Measurements from ENCODE around the gene SULT4A1.
"Not testable (repeated sequence)": the region's sequence is repeated elsewhere in the genome, so short reads cannot be mapped to it uniquely, and the experiment has no call there.

SULT4A1 gene

DNA sequence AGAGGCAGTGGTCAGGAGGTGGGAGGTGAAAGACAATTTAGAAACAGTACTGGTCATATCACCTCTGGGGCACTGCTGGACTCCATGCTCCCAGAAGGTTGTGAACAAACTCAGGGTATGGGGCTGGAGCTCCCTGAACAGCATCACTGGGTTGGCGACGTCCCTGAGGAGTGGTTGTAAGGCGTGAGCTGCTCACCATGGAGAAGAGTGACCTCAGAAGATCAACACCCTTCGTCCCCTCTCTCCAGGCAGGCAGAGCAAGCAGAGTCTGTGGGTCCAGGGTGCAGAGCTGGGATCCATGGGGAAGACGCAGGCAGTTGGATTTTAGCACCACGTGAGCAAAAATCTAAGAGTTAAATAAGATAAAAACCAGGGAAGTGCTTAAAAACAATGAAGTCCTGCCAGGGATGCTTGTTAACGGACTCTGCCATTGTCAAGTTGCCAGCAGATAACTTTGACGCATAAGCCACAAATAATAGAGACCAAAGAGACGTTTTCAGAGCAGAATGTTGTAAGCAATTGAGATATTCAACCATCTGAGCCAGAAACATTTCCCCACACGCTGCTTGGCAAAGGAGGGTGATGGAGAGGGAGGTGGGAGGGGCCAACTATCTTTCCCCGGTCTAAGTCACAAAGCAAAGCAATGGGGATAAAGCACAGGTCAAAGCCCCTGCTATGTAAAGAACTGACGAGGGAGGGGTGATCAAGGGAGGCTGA, 15.9 kb upstream of the SULT4A1 start:
- H3K27ac ChIP-seq (ENCODE audit: low read length), result no peak overlapping the region
- H3K9me3 ChIP-seq (ENCODE audit: control insufficient read depth in 1 of 2, low read length in 2 of 2), result no peaks in the 10 kb centered on the region
- H3K36me3 ChIP-seq (ENCODE audit: control insufficient read depth in 1 of 2, insufficient read depth in 2 of 2, low read length in 2 of 2), result no peaks in the 10 kb centered on the region
- no peaks in the 10 kb centered on the region for H3K27me3 ChIP-seq (ENCODE audit: low read depth, low read length)
- no peak overlapping the region for H3K4me3 ChIP-seq (ENCODE audit: low read depth in 1 of 2, low read length in 2 of 2)
- no peaks in the 10 kb centered on the region for H3K4me1 ChIP-seq (ENCODE audit: control insufficient read depth in 1 of 2, insufficient read depth in 2 of 2, low read length in 2 of 2)

DNA sequence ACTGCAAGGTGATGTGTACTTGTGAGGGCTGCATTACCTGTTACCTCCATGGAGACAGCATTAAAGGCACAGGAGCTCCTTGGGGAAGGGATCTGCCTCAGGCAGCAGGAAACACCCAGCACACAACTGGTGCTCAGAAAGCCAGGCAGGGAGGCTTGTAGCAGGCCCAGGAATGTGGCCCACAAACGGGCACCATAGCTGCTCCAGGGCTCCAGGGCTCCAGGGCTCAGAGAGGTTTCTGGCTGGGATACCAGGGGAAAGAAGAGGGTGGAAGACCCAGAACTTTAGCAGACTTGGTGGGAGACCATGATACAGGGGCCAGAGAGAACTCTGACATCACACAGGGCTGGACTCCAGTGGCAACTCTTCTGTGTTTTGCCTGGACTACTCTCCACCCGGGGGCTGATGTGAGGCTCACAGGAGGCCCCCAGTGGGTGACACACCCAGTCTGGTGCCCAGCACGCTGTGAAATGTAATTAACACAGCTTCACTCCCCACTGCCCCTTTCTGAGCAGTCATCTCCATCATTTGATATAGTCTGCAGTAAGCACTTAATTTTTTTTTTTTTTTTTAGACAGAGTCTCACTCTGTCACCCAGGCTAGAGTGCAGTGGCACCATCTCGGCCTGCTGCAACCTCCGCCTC, 14.7 kb upstream of the SULT4A1 start:
- no peaks in the 10 kb centered on the region for H3K4me1 ChIP-seq (ENCODE audit: control insufficient read depth in 1 of 2, insufficient read depth in 2 of 2, low read length in 2 of 2)
- H3K4me3 ChIP-seq (ENCODE audit: low read depth in 1 of 2, low read length in 2 of 2), result no peak overlapping the region
- H3K27ac ChIP-seq (ENCODE audit: low read length), result no peak overlapping the region
- peaks cover 0 to under 1% of the 10 kb centered on the region in 2 donors for H3K9me3 ChIP-seq (ENCODE audit: control insufficient read depth in 1 of 2, low read length in 2 of 2)
- no peaks in the 10 kb centered on the region for H3K27me3 ChIP-seq (ENCODE audit: low read depth, low read length)
- no peaks in the 10 kb centered on the region for H3K36me3 ChIP-seq (ENCODE audit: control insufficient read depth in 1 of 2, insufficient read depth in 2 of 2, low read length in 2 of 2)

DNA sequence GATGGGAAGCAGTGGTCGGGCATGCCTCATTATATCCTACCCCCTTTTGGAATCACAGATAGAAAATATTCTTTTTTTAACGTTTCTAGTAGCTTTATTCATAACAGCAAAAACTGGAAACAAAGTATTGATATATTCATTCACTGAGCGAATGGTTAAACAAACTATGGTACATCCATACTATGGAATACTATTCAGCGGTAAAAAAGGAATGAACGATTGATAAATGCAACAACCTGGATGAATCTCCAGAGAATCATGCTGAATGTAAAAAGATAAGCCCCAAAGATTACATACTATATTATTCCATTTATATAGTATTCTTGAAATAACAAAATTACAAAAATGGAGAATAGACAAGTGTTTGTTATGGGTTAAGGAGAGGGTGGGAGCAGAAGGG, 7.5 kb upstream of the SULT4A1 start:
- Histone ChIP-seq H3K9me3 (ENCODE audit: control insufficient read depth in 1 of 2, low read length in 2 of 2) (peaks cover 0 to 8% of the 10 kb centered on the region in 2 donors), H3K27ac (ENCODE audit: low read length) (no peak overlapping the region), H3K4me1 (ENCODE audit: control insufficient read depth in 1 of 2, insufficient read depth in 2 of 2, low read length in 2 of 2) (no peaks in the 10 kb centered on the region), H3K4me3 (ENCODE audit: low read depth in 1 of 2, low read length in 2 of 2) (no peak overlapping the region), H3K36me3 (ENCODE audit: control insufficient read depth in 1 of 2, insufficient read depth in 2 of 2, low read length in 2 of 2) (no peaks in the 10 kb centered on the region), H3K27me3 (ENCODE audit: low read depth, low read length) (no peaks in the 10 kb centered on the region)

DNA sequence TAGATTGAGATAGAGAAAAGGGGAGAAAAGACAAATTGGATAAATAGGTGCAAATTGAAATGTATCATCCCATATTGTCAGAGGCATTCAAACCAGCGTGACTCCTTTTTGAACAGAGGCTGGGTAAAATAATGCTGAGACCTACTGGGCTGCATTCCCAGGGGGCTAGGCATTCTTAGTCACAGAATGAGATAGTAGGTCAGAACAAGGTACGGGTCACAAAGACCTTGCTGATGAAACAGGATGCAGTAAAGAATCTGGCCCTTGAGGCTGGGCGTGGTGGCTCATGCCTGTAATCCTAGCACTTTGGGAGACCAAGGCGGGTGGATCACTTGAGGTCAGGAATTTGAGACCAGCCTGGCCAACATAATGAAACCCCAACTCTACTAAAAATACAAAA, 6.7 kb upstream of the SULT4A1 start:
- H3K4me1 ChIP-seq (ENCODE audit: control insufficient read depth in 1 of 2, insufficient read depth in 2 of 2, low read length in 2 of 2); H3K9me3 ChIP-seq (ENCODE audit: control insufficient read depth in 1 of 2, low read length in 2 of 2); H3K4me3 ChIP-seq (ENCODE audit: low read depth in 1 of 2, low read length in 2 of 2); H3K27me3 ChIP-seq (ENCODE audit: low read depth, low read length); H3K27ac ChIP-seq (ENCODE audit: low read length); H3K36me3 ChIP-seq (ENCODE audit: control insufficient read depth in 1 of 2, insufficient read depth in 2 of 2, low read length in 2 of 2): not testable (repeated sequence)

DNA sequence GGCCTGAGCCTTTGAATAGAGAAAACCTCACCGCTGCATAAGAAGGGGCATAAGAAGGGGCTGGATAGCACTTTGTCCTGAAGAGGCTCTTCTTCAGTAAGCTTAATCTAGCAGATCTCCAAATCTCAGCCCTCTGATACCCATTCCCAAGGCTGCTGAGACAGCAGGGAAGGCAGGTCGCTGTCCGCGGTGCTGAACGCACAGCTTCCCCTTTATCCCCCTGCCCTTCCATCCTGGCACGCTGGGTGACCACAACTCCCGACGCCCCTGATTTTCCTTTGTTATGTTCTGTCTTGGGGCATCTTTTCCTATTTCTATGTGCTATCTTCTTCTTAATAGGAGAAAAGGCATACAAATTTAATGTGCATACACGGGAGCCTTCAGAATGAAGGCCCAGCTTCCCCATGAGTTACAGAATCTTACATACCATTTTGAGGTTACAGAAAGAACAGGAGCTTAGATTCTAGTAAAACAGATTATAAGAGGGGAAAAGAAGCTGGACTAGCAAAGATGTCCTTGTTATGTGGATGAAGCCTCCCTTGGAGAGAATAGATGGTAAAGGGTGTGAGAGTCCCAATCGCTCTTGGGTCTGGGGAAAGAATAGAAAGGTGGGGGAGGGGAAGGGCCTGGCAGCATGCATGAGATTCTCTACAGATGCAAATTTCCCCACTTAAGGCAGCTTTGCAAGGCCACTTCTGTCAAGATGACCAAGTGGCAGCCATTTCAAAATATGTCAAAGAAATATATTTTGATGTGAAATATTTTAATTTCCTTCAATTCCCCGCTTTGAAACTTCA, 5.7 kb upstream of the SULT4A1 start:
- Histone ChIP-seq H3K9me3 (ENCODE audit: control insufficient read depth in 1 of 2, low read length in 2 of 2) (peaks cover 0 to 8% of the 10 kb centered on the region in 2 donors), H3K4me1 (ENCODE audit: control insufficient read depth in 1 of 2, insufficient read depth in 2 of 2, low read length in 2 of 2) (no peaks in the 10 kb centered on the region), H3K4me3 (ENCODE audit: low read depth in 1 of 2, low read length in 2 of 2) (no peak overlapping the region), H3K27me3 (ENCODE audit: low read depth, low read length) (no peaks in the 10 kb centered on the region), H3K27ac (ENCODE audit: low read length) (no peak overlapping the region), H3K36me3 (ENCODE audit: control insufficient read depth in 1 of 2, insufficient read depth in 2 of 2, low read length in 2 of 2) (no peaks in the 10 kb centered on the region)

DNA sequence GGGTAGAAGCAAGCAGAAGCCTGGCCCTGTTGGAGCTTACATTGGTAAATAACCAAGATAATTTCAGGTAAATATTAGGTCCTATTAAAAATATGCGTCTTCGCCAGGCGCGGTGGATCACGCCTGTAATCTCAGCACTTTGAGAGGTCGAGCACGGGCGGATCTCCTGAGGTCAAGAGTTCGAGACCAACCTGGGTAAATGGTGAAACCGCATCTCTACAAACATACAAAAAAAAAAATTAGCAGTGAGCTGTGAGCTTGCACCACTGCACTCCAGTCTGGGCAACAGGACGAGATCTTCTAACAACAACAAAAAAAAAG, 529 bp upstream of the SULT4A1 start:
- Histone ChIP-seq H3K4me1 (ENCODE audit: control insufficient read depth in 1 of 2, insufficient read depth in 2 of 2, low read length in 2 of 2) (no peaks in the 10 kb centered on the region), H3K27ac (ENCODE audit: low read length) (no peak overlapping the region), H3K4me3 (ENCODE audit: low read depth in 1 of 2, low read length in 2 of 2) (no peak overlapping the region), H3K36me3 (ENCODE audit: control insufficient read depth in 1 of 2, insufficient read depth in 2 of 2, low read length in 2 of 2) (no peaks in the 10 kb centered on the region), H3K9me3 (ENCODE audit: control insufficient read depth in 1 of 2, low read length in 2 of 2) (no peaks in the 10 kb centered on the region), H3K27me3 (ENCODE audit: low read depth, low read length) (peaks cover 9% of the 10 kb centered on the region)

DNA sequence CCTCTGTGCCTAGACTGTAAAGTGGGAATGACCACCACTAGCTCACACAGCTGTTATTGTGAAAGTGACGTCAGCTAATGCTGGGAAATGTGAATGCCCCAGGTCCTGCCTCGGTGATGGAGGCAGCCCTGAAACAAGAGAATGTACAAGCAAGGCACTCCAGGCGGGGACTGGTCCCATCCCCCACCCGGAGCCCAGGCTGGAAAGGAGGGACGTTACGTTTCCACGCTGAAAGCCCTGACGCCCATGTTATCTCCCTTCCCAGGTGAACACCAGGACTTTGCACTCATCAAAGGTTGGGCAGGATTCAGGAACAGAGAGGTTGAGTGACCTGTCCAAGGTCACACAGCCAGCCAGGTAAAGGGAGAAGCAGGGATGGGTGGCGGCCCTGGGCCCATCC, 784 bp downstream of the SULT4A1 start:
- no peaks in the 10 kb centered on the region for H3K4me1 ChIP-seq (ENCODE audit: control insufficient read depth in 1 of 2, insufficient read depth in 2 of 2, low read length in 2 of 2)
- H3K4me3 ChIP-seq (ENCODE audit: low read depth in 1 of 2, low read length in 2 of 2), result peak overlapping the region in 1 of 2 donors; percentile 19
- peaks cover 0 to 10% of the 10 kb centered on the region in 2 donors for H3K9me3 ChIP-seq (ENCODE audit: control insufficient read depth in 1 of 2, low read length in 2 of 2)
- peaks cover 9% of the 10 kb centered on the region for H3K27me3 ChIP-seq (ENCODE audit: low read depth, low read length)
- H3K27ac ChIP-seq (ENCODE audit: low read length), result peak overlapping the region; percentile 51
- no peaks in the 10 kb centered on the region for H3K36me3 ChIP-seq (ENCODE audit: control insufficient read depth in 1 of 2, insufficient read depth in 2 of 2, low read length in 2 of 2)

DNA sequence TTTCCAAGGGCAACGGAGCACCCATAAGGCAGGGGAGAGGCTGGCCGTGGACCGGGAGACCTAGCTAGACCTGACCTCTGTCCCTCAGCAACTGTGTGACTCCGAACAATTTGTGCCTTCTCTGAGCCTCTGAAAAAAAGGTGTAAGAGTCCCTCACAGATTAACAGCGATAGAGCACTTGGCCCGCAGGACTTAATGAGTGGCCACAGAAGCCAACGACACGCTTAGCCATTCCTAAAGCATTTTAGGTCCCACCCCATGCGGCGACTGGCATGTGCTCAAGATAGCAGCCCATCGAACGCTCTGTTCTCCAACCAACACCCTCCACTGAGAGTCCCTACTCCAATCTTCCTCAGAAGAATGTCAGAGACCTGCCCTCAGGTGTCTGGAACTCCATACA, 1.5 kb downstream of the SULT4A1 start:
- H3K36me3 ChIP-seq (ENCODE audit: control insufficient read depth in 1 of 2, insufficient read depth in 2 of 2, low read length in 2 of 2), result no peaks in the 10 kb centered on the region
- peak overlapping the region in 1 of 2 donors; percentile 19 for H3K4me3 ChIP-seq (ENCODE audit: low read depth in 1 of 2, low read length in 2 of 2)
- H3K9me3 ChIP-seq (ENCODE audit: control insufficient read depth in 1 of 2, low read length in 2 of 2), result peaks cover 0 to 11% of the 10 kb centered on the region in 2 donors
- H3K27ac ChIP-seq (ENCODE audit: low read length), result no peak overlapping the region
- H3K4me1 ChIP-seq (ENCODE audit: control insufficient read depth in 1 of 2, insufficient read depth in 2 of 2, low read length in 2 of 2), result no peaks in the 10 kb centered on the region
- H3K27me3 ChIP-seq (ENCODE audit: low read depth, low read length), result peaks cover 9% of the 10 kb centered on the region

DNA sequence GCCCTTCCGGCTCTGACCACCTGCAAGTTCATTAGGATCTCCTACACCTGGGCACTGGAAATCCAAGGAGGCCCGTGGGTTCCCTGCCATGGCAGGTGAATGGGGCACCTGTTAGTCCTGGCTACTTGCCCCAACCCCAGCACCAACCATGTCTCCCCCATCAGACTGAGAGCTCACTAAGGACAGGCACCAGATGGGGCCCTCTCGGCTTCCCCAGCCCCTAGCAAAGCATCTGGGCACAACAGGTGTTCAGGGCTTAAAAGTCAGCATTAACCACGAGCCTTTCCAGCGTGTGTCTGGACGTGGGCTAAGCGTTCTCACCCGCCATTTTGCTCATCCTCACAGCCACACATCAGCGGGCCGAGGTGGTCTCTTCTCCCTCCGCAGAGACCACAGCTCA, 2.2 kb downstream of the SULT4A1 start:
- H3K9me3 ChIP-seq (ENCODE audit: control insufficient read depth in 1 of 2, low read length in 2 of 2), result peaks cover 0 to 11% of the 10 kb centered on the region in 2 donors
- no peak overlapping the region for H3K4me3 ChIP-seq (ENCODE audit: low read depth in 1 of 2, low read length in 2 of 2)
- H3K36me3 ChIP-seq (ENCODE audit: control insufficient read depth in 1 of 2, insufficient read depth in 2 of 2, low read length in 2 of 2), result no peaks in the 10 kb centered on the region
- H3K4me1 ChIP-seq (ENCODE audit: control insufficient read depth in 1 of 2, insufficient read depth in 2 of 2, low read length in 2 of 2), result no peaks in the 10 kb centered on the region
- peaks cover 9% of the 10 kb centered on the region for H3K27me3 ChIP-seq (ENCODE audit: low read depth, low read length)
- H3K27ac ChIP-seq (ENCODE audit: low read length), result no peak overlapping the region

DNA sequence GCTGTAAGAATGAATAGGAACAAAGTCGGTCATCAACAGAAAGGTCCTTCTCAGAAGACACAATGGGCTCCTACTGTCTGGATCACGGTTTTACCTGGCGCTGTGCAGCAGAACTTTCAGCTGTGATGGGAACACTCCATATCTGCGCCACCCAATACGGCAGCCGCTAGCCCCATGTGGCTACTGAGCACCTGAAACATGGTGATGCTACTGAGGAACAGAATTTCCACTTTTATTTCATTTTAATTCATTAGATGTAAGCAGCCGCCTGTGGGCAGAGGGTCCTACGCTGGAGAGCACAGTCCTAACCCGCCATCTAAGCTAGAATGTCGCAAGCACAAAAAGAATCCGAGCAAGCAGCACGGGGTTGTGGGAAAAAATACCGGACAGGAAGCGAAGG, 2.7 kb downstream of the SULT4A1 start:
- H3K27me3 ChIP-seq (ENCODE audit: low read depth, low read length), result peaks cover 9% of the 10 kb centered on the region
- peaks cover 0 to 11% of the 10 kb centered on the region in 2 donors for H3K9me3 ChIP-seq (ENCODE audit: control insufficient read depth in 1 of 2, low read length in 2 of 2)
- no peaks in the 10 kb centered on the region for H3K4me1 ChIP-seq (ENCODE audit: control insufficient read depth in 1 of 2, insufficient read depth in 2 of 2, low read length in 2 of 2)
- no peaks in the 10 kb centered on the region for H3K36me3 ChIP-seq (ENCODE audit: control insufficient read depth in 1 of 2, insufficient read depth in 2 of 2, low read length in 2 of 2)
- H3K4me3 ChIP-seq (ENCODE audit: low read depth in 1 of 2, low read length in 2 of 2), result no peak overlapping the region
- H3K27ac ChIP-seq (ENCODE audit: low read length), result no peak overlapping the region

DNA sequence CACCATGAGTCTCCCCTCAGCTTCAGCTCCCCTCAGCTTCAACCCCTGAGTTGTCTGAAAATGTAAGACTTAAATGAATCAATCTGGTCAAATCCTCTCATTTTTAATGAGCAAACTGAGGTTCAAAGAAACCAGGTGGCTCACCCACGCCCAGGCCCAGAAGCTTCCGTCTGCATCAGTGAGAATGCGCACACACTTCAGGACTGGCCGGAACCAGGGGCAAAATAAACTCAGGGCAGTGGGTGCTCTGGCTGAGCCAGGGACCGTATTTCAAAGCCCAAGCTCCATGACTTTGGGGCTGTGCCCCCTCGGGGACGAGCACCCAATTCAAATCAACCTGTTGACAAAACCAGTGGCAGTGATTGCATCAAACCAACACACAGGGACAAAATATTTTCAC, 3.1 kb downstream of the SULT4A1 start:
- H3K27me3 ChIP-seq (ENCODE audit: low read depth, low read length), result peaks cover 9% of the 10 kb centered on the region
- H3K36me3 ChIP-seq (ENCODE audit: control insufficient read depth in 1 of 2, insufficient read depth in 2 of 2, low read length in 2 of 2), result no peaks in the 10 kb centered on the region
- no peaks in the 10 kb centered on the region for H3K4me1 ChIP-seq (ENCODE audit: control insufficient read depth in 1 of 2, insufficient read depth in 2 of 2, low read length in 2 of 2)
- H3K27ac ChIP-seq (ENCODE audit: low read length), result no peak overlapping the region
- H3K9me3 ChIP-seq (ENCODE audit: control insufficient read depth in 1 of 2, low read length in 2 of 2), result peaks cover 0 to 11% of the 10 kb centered on the region in 2 donors
- H3K4me3 ChIP-seq (ENCODE audit: low read depth in 1 of 2, low read length in 2 of 2), result no peak overlapping the region
